ENCODE data around the gene KNSTRN. TPM values are rescaled to one million over a fixed set of nuclear protein-coding genes. Genes with fewer than 3 reads are reported as not detected.

KNSTRN gene
- total RNA-seq, 1 donor from 2014 or later: 30.0 TPM

DNA sequence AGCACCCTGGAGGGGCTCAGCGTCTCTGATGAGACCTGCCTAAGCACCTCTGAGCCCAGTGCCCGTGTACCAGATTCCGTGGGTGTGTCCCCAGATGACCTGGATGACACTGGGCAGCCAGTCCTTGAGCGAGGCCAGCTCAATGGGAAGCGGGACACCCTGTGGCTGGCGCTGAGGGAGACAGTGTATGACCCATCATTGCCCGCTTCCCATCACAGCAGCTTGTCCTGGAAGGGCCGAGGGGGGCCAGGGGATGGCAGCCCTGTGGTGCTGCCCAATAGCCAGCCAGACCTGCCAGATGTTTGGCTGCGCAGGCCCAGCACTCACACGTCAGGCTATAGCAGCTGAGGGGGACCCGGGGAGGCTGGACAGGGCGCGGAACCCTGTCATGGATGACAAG is 12.6 kb upstream of the KNSTRN start:
- DNase-seq (ENCODE audit: low read depth): no peak
- no peaks in the 10 kb centered on the region for H3K36me3 ChIP-seq (ENCODE audit: control insufficient read depth, insufficient read depth, low read length)
- H3K4me3 ChIP-seq (ENCODE audit: low read depth, low read length): no peak overlapping the region
- H3K27me3 ChIP-seq (ENCODE audit: control insufficient read depth, insufficient read depth, low read length): peaks cover 18% of the 10 kb centered on the region
- no peak for TF ChIP-seq CTCF (IDR thresholded peaks at IDR 0.05; ENCODE audit: insufficient read depth, low read length, poor library complexity, severe bottlenecking)

DNA sequence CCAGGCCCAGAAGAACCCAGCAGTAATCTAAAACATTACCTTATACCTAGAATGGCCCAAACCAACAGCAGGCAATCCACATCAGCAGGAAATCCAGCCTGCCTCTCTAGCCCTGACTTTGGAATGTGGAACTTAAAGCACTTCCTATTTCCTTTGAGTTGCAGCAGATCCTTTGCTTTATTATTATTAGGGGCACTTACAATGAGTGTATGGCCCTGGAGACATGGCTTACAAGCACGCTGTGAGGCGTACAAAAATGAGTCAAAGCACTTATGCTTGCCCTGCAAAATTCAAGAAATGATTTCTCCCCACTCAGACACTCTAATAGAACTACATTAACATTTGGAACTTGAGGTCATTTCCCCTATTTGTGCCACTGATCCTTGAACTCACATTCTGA is 9.5 kb upstream of the KNSTRN start:
- peaks cover 11% of the 10 kb centered on the region for H3K27me3 ChIP-seq (ENCODE audit: control insufficient read depth, insufficient read depth, low read length)
- H3K4me3 ChIP-seq (ENCODE audit: low read depth, low read length): no peak overlapping the region
- H3K36me3 ChIP-seq (ENCODE audit: control insufficient read depth, insufficient read depth, low read length): no peaks in the 10 kb centered on the region
- TF ChIP-seq CTCF (IDR thresholded peaks at IDR 0.05; ENCODE audit: insufficient read depth, low read length, poor library complexity, severe bottlenecking): no peak
- DNase-seq (ENCODE audit: low read depth): no peak

DNA sequence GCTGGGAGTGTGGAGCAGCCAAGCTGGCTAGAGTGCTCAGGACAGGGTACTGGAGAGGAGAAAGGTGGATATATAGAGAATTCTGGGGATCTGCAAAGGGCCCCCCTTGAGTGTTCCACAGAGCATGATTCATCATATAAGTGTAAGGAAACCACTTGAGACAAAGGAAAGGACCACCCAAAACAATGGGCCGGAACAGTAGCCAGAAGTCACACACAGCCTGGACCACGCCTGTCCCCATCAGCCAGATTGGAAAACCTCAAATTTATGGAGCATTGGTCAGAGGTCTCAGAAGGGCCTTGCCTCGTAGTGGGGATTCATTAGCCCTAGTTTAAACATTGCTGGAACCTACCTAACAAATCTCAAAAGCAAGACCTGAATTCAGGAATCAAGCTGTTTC is 4.9 kb upstream of the KNSTRN start:
- no peaks in the 10 kb centered on the region for H3K27me3 ChIP-seq (ENCODE audit: control insufficient read depth, insufficient read depth, low read length)
- no peaks in the 10 kb centered on the region for H3K36me3 ChIP-seq (ENCODE audit: control insufficient read depth, insufficient read depth, low read length)
- no peak overlapping the region for H3K4me3 ChIP-seq (ENCODE audit: low read depth, low read length)
- no peak for TF ChIP-seq CTCF (IDR thresholded peaks at IDR 0.05; ENCODE audit: insufficient read depth, low read length, poor library complexity, severe bottlenecking)
- no peak for DNase-seq (ENCODE audit: low read depth)

DNA sequence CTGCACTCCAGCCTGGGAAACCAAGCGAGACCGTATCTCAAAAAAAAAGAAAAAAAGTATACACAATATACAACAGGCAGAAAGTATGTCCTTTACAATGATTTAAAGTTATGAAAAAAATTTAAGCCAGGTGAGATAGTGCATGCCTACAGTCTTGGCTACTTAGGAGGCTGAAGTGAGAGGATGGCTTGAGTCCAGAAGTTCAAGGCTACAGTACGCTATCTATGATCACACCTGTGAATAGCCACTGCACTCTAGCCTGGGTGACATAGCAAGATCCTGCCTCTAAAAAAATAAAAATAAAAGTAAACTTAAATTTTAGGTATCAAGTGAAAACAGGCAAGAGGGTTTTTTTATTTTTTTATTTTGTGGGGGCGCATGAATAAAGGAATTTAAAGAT is 3.1 kb upstream of the KNSTRN start:
- no peak overlapping the region for H3K4me3 ChIP-seq (ENCODE audit: low read depth, low read length)
- H3K36me3 ChIP-seq (ENCODE audit: control insufficient read depth, insufficient read depth, low read length): no peaks in the 10 kb centered on the region
- TF ChIP-seq CTCF (IDR thresholded peaks at IDR 0.05; ENCODE audit: insufficient read depth, low read length, poor library complexity, severe bottlenecking): no peak
- no peak for DNase-seq (ENCODE audit: low read depth)
- H3K27me3 ChIP-seq (ENCODE audit: control insufficient read depth, insufficient read depth, low read length): no peaks in the 10 kb centered on the region

GRCh38 chr15:40379853-40380252 is 2.7 kb upstream of the KNSTRN start:
- TF ChIP-seq CTCF (IDR thresholded peaks at IDR 0.05; ENCODE audit: insufficient read depth, low read length, poor library complexity, severe bottlenecking): no peak
- Histone ChIP-seq H3K4me3 (ENCODE audit: low read depth, low read length) (no peak overlapping the region), H3K27me3 (ENCODE audit: control insufficient read depth, insufficient read depth, low read length) (no peaks in the 10 kb centered on the region), H3K36me3 (ENCODE audit: control insufficient read depth, insufficient read depth, low read length) (no peaks in the 10 kb centered on the region)
- peak; percentile 72 for DNase-seq (ENCODE audit: low read depth)

- no peak overlapping the region for H3K4me3 ChIP-seq (ENCODE audit: low read depth, low read length)
- no peak for TF ChIP-seq CTCF (IDR thresholded peaks at IDR 0.05; ENCODE audit: insufficient read depth, low read length, poor library complexity, severe bottlenecking)
- no peaks in the 10 kb centered on the region for H3K36me3 ChIP-seq (ENCODE audit: control insufficient read depth, insufficient read depth, low read length)
- H3K27me3 ChIP-seq (ENCODE audit: control insufficient read depth, insufficient read depth, low read length): no peaks in the 10 kb centered on the region
- no peak for DNase-seq (ENCODE audit: low read depth)
Observed at GRCh38 chr15:40380636-40381035, 1.9 kb upstream of the KNSTRN start.

All from kidney epithelial cell (primary cell).